A549 treated with AZD2906 at 1 μM for 4 hours (cell line): Measurements from ENCODE around the gene GPRC5C. TPM values are rescaled to one million over a fixed set of nuclear protein-coding genes. Genes with fewer than 3 reads are reported as not detected.

Source experiments
- total RNA-seq: library from RNA; stranded (reverse); fragments of 200-300 nt; extraction: Qiagen RNA extraction; gene quantifications from 5 replicates; pipeline ENCODE4 v1.2.3, GENCODE V29; 2022

GPRC5C gene, protein sequence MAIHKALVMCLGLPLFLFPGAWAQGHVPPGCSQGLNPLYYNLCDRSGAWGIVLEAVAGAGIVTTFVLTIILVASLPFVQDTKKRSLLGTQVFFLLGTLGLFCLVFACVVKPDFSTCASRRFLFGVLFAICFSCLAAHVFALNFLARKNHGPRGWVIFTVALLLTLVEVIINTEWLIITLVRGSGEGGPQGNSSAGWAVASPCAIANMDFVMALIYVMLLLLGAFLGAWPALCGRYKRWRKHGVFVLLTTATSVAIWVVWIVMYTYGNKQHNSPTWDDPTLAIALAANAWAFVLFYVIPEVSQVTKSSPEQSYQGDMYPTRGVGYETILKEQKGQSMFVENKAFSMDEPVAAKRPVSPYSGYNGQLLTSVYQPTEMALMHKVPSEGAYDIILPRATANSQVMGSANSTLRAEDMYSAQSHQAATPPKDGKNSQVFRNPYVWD
- total RNA-seq, result 45.9 to 65.0 TPM (median 59.4 TPM) in 5 replicates

DNA sequence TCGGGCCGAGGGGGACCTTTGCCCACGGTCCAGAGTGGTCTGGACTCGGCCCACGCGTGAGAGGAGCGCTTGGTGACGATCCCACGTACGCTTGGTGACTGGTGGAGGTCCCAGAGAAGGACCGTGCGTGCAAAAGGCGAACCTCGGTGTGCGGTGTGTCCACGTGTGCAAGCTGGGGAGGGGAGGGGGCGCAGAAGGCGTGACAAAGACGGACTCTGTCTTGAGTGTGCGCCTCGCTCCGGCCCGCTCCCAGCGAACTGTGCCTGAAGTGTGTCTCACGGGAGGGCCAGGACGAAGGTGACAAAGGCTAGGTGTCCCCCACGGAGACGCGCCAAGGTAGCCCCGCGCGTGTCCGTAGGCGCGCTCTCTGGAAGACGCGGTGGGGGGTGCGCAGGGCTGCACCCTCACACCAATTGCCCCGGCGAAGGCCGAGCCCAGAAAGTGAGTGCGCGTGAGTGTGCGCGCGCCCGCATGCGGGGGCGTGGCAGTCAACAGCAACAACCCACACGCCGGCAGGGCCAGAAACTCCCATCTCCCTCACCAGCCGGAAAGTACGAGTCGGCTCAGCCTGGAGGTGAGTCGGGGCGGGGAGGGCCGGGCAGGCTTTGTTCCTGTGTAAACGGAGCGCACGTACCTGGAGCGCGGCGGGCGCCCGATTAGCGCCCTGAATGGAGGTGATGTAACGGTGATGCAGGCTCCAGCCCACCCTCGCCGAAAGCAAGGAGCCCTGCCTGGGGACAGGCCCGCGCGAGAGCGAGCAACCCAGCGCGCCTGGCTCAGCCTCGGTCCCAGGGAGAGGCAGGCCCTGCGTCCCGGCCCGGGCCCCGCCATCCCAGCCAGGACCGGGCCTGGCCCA lies at the start of gene GPRC5C:
TSS of gene GPRC5C (plus strand) at position 521 of the 856 bp plus-strand sequence. CDS start 7,689 bp downstream, outside the sequence.

DNA sequence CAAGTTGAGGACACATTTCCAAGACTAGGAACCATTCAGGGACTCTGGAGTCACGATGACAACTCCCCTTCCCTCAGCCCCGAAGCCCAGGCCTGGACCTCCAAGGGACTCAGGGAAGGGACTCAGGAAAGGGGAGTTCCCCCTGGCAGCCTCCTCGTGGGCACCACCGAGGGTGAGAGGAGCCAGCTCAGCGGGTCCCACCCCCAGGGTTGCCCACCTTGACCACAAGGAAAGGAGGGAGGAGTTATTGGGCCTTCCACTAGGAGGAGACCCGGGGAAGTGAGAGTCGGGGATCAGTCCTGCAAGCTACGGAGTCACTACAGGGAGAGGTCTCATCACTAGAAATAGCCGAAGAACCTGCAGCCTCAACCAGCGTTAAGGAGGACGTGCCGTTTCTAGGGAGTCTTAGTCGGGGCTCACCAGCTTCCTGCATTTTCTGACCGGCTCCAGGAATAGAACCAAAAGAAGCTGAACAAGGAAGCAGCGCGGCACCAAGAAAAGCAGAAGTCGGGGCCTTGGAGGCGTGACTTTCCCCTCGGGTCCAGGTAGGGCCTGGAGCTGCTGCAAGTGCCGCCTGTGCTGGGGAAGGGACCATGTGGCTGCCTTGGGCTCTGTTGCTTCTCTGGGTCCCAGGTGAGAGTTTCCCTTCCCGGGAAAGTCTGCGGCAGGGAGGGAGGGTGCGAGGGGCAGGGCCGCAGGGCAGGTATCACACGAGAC lies 34.4 kb downstream of the GPRC5C start, which contains the start of gene CD300A:
TSS of gene CD300A (plus strand) at position 524 of the 717 bp plus-strand sequence. CDS start at position 594, 70 bp downstream.

Other genes starting within 250 kb of the GPRC5C start
- 2,771 to 3,181 TPM (median 2,888 TPM) in 5 replicates for gene RPL38, start 228.4 kb upstream of the GPRC5C start, total RNA-seq
- gene TTYH2, start 218.5 kb upstream of the GPRC5C start, total RNA-seq, result 1.5 to 1.9 TPM (median 1.9 TPM) in 5 replicates
- 0.03 to 0.10 TPM in 2 of 5 replicates, not detected in the others for gene DNAI2, start 157.9 kb upstream of the GPRC5C start, total RNA-seq
- 0.02 to 0.05 TPM (median 0.02 TPM) in 3 of 5 replicates, not detected in the others for gene KIF19, start 105.9 kb upstream of the GPRC5C start, total RNA-seq
- gene BTBD17, start 70.2 kb upstream of the GPRC5C start, total RNA-seq, result 0.03 to 0.05 TPM in 2 of 5 replicates, not detected in the others
- gene GPR142, start 64.6 kb upstream of the GPRC5C start, total RNA-seq, result not detected in 5 replicates
- gene CD300A, start 34.5 kb downstream of the GPRC5C start, total RNA-seq, result 0.06 TPM in 1 of 5 replicates, not detected in the others
- gene CD300LB, start 99.4 kb downstream of the GPRC5C start, total RNA-seq, result 0.05 to 0.14 TPM (median 0.05 TPM) in 4 of 5 replicates, not detected in the other
- gene CD300C, start 114.0 kb downstream of the GPRC5C start, total RNA-seq, result 0.31 to 0.51 TPM (median 0.41 TPM) in 5 replicates
- 0.12 to 0.72 TPM (median 0.43 TPM) in 4 of 5 replicates, not detected in the other for gene CD300H, start 135.4 kb downstream of the GPRC5C start, total RNA-seq
- gene CD300LD, start 160.2 kb downstream of the GPRC5C start, total RNA-seq, result not detected in 5 replicates
- not detected in 5 replicates for gene CD300E, start 191.7 kb downstream of the GPRC5C start, total RNA-seq